HepG2 (cell line): ENCODE data around the gene NFIC. TPM values are rescaled to one million over a fixed set of nuclear protein-coding genes. Genes with fewer than 3 reads are reported as not detected.
A peak's percentile ranks its signal among the peaks of the same experiment; 100 is the strongest.

Experiments used
- ARID4A ChIP-seq: sonication (generic); formaldehyde crosslinking; IDR thresholded peaks from 2 replicates; pipeline ENCODE4 v1.5.0; 2020; ENCODE audit warnings: mild to moderate bottlenecking, missing genetic modification reagents, borderline replicate concordance
- ATF4 ChIP-seq, 2 experiments: fragments of 450-650 bp in 1 of 2; sonication (generic) in 1 of 2; formaldehyde crosslinking; IDR thresholded peaks; 2 replicates each; pipeline versions ENCODE4 v1.5.0 to v1.8.0; 2020 to 2022; ENCODE audit warnings: mild to moderate bottlenecking in 1 of 2, missing genetic modification reagents in 1 of 2
- ATM ChIP-seq: fragments of 450-650 bp; IDR thresholded peaks from 2 replicates; pipeline ENCODE4 v1.7.1; 2017; ENCODE audit warnings: mild to moderate bottlenecking, borderline replicate concordance
- DR1 ChIP-seq: sonication (generic); formaldehyde crosslinking; IDR thresholded peaks from 2 replicates; pipeline ENCODE4 v1.8.0; 2021; ENCODE audit warnings: mild to moderate bottlenecking, missing genetic modification reagents, inconsistent platforms
- ERF ChIP-seq: IDR thresholded peaks from 2 replicates; pipeline ENCODE4 v1.6.1; 2018; ENCODE audit warnings: missing biosample characterization, missing genetic modification reagents
- MAFK ChIP-seq, 2 experiments: IDR thresholded peaks in 1 of 2; conservative IDR thresholded peaks in 1 of 2; 2 replicates each; pipeline ENCODE4 v1.6.1; 2011; ENCODE audit warnings: improper control_type of control experiment in 2 of 2, low read length in 2 of 2
- MIXL1 ChIP-seq: IDR thresholded peaks from 2 replicates; pipeline ENCODE4 v1.6.1; 2016
- REPIN1 ChIP-seq: sonication (generic); formaldehyde crosslinking; IDR thresholded peaks from 2 replicates; pipeline ENCODE4 v1.8.0; 2022; ENCODE audit warnings: missing genetic modification reagents, low read depth, mild to moderate bottlenecking, borderline replicate concordance
- SIN3A ChIP-seq: IDR thresholded peaks from 2 replicates; pipeline ENCODE4 v1.6.1; 2011; ENCODE audit warnings: low read depth, mild to moderate bottlenecking, control low read depth, low read length, borderline replicate concordance
- TBP ChIP-seq: sonication (generic); formaldehyde crosslinking; IDR thresholded peaks from 2 replicates; pipeline ENCODE4 v1.5.0; 2020; ENCODE audit warnings: missing genetic modification reagents
- ZBTB7B ChIP-seq: sonication (generic); formaldehyde crosslinking; IDR thresholded peaks from 2 replicates; pipeline ENCODE4 v1.4.0; 2020; ENCODE audit warnings: missing genetic modification reagents
- ZNF792 ChIP-seq: IDR thresholded peaks from 2 replicates; pipeline ENCODE4 v1.6.1; 2016
- polyA plus RNA-seq, 8 experiments: library from polyadenylated mRNA; depleted of rRNA in 3 of 8; stranded (reverse) in 7 of 8; unstranded in 1 of 8; fragments of >200 nt; fragmentation: Illumina TruSeq in 4 of 8; extraction: Trizol in 4 of 8; gene quantifications; 2 replicates each; pipeline versions ENCODE4 v1.2.1 to v1.2.3, GENCODE V29; 2011 to 2016; ENCODE audit warnings: low read depth in 4 of 8, missing spikeins in 1 of 8, mixed read lengths in 1 of 8; ENCODE audit not compliant: insufficient read depth in 1 of 8
- total RNA-seq, 5 experiments: library from RNA; depleted of rRNA; stranded (reverse); fragments of >200 nt; fragmentation: Illumina TruSeq; extraction: Trizol; gene quantifications; 2 replicates each; pipeline ENCODE4 v1.2.3, GENCODE V29; 2016; ENCODE audit warnings: low read depth in 1 of 5
- TF ChIP-seq, protein P1 (sequence below): sonication (generic); formaldehyde crosslinking; IDR thresholded peaks from 2 replicates; pipeline ENCODE4 v1.5.0; 2020; ENCODE audit warnings: mild to moderate bottlenecking, missing genetic modification reagents
- TF ChIP-seq, protein P2 (sequence below): sonication (generic); formaldehyde crosslinking; IDR thresholded peaks from 2 replicates; pipeline ENCODE4 v1.9.0; 2021; ENCODE audit warnings: missing genetic modification reagents, borderline replicate concordance
- TF ChIP-seq, protein P3 (sequence below): IDR thresholded peaks from 2 replicates; pipeline ENCODE4 v1.6.1; 2012; ENCODE audit warnings: inconsistent platforms
- TF ChIP-seq, protein P4 (sequence below): sonication (generic); formaldehyde crosslinking; IDR thresholded peaks from 2 replicates; pipeline ENCODE4 v1.8.1; 2023; ENCODE audit warnings: mild to moderate bottlenecking, missing genetic modification reagents

Gene NFIC
- total and polyA plus RNA-seq, 2 of the 13 experiments (the other 11 are each of a cell fraction or from before 2014, with no cell fraction given), result 1.3 to 2.5 TPM

GRCh38 chr19:3505598-3506383 lies 139.4 kb downstream of the NFIC start, which contains the start of gene FZR1 (continued):
- TF ChIP-seq, protein P1, sequence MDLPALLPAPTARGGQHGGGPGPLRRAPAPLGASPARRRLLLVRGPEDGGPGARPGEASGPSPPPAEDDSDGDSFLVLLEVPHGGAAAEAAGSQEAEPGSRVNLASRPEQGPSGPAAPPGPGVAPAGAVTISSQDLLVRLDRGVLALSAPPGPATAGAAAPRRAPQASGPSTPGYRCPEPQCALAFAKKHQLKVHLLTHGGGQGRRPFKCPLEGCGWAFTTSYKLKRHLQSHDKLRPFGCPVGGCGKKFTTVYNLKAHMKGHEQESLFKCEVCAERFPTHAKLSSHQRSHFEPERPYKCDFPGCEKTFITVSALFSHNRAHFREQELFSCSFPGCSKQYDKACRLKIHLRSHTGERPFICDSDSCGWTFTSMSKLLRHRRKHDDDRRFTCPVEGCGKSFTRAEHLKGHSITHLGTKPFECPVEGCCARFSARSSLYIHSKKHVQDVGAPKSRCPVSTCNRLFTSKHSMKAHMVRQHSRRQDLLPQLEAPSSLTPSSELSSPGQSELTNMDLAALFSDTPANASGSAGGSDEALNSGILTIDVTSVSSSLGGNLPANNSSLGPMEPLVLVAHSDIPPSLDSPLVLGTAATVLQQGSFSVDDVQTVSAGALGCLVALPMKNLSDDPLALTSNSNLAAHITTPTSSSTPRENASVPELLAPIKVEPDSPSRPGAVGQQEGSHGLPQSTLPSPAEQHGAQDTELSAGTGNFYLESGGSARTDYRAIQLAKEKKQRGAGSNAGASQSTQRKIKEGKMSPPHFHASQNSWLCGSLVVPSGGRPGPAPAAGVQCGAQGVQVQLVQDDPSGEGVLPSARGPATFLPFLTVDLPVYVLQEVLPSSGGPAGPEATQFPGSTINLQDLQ (CRISPR knock-in tag), result no peak
- TF ChIP-seq, protein P2, sequence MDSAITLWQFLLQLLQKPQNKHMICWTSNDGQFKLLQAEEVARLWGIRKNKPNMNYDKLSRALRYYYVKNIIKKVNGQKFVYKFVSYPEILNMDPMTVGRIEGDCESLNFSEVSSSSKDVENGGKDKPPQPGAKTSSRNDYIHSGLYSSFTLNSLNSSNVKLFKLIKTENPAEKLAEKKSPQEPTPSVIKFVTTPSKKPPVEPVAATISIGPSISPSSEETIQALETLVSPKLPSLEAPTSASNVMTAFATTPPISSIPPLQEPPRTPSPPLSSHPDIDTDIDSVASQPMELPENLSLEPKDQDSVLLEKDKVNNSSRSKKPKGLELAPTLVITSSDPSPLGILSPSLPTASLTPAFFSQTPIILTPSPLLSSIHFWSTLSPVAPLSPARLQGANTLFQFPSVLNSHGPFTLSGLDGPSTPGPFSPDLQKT (CRISPR knock-in tag), result no peak
- TF ChIP-seq TBP (no peak), MIXL1 (peak; percentile 60; the same call in 1 of the 2 replicates), ARID4A (peak; percentile 98), ERF (CRISPR knock-in tag) (peak; percentile 71), ATM (no peak), REPIN1 (CRISPR knock-in tag) (peak; percentile 47; the same call in 1 of the 2 replicates), DR1 (CRISPR knock-in tag) (no peak; the same call in 1 of the 2 replicates), ZBTB7B (CRISPR knock-in tag) (no peak), SIN3A (peak; percentile 96), ZNF792 (CRISPR knock-in tag) (peak; percentile 59; the same call in 1 of the 2 replicates), ATF4 (CRISPR knock-in tag; IDR thresholded peaks at IDR 0.05) (0 out of 4 replicates have a peak, but pooled peaks of 1 of the 2 experiments have one; percentile 21), MAFK (conservative IDR thresholded peaks at IDR 0.05 in 1 of 2, IDR thresholded peaks at IDR 0.05 in 1 of 2; ENCODE audit: low read length in 2 of 2) (no peak)
- TF ChIP-seq, protein P3, sequence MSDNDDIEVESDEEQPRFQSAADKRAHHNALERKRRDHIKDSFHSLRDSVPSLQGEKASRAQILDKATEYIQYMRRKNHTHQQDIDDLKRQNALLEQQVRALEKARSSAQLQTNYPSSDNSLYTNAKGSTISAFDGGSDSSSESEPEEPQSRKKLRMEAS, result peak; percentile 81
- TF ChIP-seq, protein P4, sequence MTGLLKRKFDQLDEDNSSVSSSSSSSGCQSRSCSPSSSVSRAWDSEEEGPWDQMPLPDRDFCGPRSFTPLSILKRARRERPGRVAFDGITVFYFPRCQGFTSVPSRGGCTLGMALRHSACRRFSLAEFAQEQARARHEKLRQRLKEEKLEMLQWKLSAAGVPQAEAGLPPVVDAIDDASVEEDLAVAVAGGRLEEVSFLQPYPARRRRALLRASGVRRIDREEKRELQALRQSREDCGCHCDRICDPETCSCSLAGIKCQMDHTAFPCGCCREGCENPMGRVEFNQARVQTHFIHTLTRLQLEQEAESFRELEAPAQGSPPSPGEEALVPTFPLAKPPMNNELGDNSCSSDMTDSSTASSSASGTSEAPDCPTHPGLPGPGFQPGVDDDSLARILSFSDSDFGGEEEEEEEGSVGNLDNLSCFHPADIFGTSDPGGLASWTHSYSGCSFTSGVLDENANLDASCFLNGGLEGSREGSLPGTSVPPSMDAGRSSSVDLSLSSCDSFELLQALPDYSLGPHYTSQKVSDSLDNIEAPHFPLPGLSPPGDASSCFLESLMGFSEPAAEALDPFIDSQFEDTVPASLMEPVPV, result 0 out of 2 replicates have a peak, but pooled peaks have one; percentile 7
